ENCODE results near the gene MTPN. TPM values are rescaled to one million over a fixed set of nuclear protein-coding genes. Genes with fewer than 3 reads are reported as not detected.

The MTPN gene
- total RNA-seq, 4 donors from 2014 or later, result 66.3 to 94.6 (median 75.0) TPM

DNA sequence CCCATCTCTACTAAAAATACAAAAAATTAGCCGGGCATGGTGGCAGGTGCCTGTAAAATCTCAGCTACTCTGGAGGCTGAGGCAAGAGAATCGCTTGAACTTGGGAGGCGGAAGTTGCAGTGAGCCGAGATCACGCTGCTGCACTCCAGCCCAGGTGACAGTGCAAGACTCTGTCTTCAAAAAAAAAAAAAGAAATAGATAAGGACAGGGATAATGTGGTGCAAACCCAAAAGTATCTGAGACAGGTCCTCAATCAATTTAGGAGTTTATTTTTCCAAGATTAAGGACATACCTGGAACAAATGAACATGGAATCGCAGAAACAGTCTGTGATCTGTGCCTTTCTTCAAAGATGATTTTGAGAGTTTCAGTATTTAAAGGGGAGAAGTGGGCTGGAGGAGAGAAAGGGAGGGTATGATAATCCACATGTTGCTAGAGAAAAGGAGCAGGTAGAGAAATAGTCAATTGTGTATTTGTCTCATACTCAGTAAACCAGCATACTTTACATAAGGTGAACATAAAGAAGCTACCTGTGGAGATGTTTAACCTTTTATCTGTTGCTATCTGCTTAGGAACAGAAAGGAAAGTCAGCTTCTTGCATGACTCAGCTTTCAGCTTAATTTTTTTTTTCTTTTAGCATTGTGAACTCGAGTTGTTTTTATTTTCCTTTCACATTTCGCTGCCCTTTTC, 4.9 kb upstream of the MTPN start:
- H3K9me3 ChIP-seq, result no peaks in the 10 kb centered on the region
- H3K4me3 ChIP-seq, result no peak overlapping the region
- H3K4me1 ChIP-seq, result peaks cover 0 to 6% (median 2%) of the 10 kb centered on the region in 4 donors
- no peak for DNase-seq (ENCODE audit: low spot score in 2 of 2)
- WGBS, 2 donors, result 83% methylated on average over 8 of the region's 8 CpGs
- peak overlapping the region in 2 of 4 donors; percentile 28 to 46 for H3K27ac ChIP-seq
- H3K27me3 ChIP-seq, result no peaks in the 10 kb centered on the region
- TF ChIP-seq POLR2A (IDR thresholded peaks at IDR 0.05) (no peak), EP300 (IDR thresholded peaks at IDR 0.05) (no peak)
- TF ChIP-seq, protein P1, sequence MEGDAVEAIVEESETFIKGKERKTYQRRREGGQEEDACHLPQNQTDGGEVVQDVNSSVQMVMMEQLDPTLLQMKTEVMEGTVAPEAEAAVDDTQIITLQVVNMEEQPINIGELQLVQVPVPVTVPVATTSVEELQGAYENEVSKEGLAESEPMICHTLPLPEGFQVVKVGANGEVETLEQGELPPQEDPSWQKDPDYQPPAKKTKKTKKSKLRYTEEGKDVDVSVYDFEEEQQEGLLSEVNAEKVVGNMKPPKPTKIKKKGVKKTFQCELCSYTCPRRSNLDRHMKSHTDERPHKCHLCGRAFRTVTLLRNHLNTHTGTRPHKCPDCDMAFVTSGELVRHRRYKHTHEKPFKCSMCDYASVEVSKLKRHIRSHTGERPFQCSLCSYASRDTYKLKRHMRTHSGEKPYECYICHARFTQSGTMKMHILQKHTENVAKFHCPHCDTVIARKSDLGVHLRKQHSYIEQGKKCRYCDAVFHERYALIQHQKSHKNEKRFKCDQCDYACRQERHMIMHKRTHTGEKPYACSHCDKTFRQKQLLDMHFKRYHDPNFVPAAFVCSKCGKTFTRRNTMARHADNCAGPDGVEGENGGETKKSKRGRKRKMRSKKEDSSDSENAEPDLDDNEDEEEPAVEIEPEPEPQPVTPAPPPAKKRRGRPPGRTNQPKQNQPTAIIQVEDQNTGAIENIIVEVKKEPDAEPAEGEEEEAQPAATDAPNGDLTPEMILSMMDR (IDR thresholded peaks at IDR 0.05), result no peak
- no peaks in the 10 kb centered on the region for H3K36me3 ChIP-seq

DNA sequence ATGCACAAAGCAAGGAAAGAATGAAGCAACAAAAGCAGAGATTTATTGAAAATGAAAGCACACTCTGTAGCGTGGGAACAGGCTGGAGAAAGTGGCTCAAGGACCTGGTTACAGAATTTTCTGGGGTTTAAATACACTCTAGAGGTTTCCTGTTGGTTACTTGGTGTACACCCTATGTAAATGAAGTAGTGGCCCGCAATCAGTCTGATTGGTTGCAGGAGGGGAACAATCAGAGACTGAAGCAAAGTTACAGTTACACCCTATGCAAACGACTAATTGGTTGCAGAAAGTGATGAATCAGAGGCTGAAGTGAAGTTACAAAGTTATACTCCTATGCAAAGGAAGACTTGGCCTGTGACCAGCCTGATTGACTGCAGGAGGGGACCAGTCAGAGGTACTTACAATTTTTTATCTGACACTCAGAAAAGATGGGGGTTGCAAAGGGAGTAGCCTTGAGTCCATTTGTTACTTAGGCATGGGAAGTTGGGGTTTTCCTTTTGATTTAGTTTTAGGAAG, 3.6 kb upstream of the MTPN start:
- Histone ChIP-seq H3K36me3 (no peaks in the 10 kb centered on the region), H3K4me3 (peak overlapping the region in 2 of 4 donors; percentile 11), H3K27ac (peak overlapping the region in 3 of 4 donors; percentile 41 to 66 (median 56)), H3K4me1 (peaks cover 0 to 14% (median 8%) of the 10 kb centered on the region in 4 donors), H3K27me3 (no peaks in the 10 kb centered on the region), H3K9me3 (no peaks in the 10 kb centered on the region)
- whole genome bisulfite sequencing, 2 donors, result 59 to 64% methylated on average over 3 of the region's 3 CpGs
- TF ChIP-seq EP300 (IDR thresholded peaks at IDR 0.05) (no peak), POLR2A (IDR thresholded peaks at IDR 0.05) (no peak)
- TF ChIP-seq, protein P1 (IDR thresholded peaks at IDR 0.05), result no peak
- DNase-seq (ENCODE audit: low spot score in 2 of 2), result no peak

DNA sequence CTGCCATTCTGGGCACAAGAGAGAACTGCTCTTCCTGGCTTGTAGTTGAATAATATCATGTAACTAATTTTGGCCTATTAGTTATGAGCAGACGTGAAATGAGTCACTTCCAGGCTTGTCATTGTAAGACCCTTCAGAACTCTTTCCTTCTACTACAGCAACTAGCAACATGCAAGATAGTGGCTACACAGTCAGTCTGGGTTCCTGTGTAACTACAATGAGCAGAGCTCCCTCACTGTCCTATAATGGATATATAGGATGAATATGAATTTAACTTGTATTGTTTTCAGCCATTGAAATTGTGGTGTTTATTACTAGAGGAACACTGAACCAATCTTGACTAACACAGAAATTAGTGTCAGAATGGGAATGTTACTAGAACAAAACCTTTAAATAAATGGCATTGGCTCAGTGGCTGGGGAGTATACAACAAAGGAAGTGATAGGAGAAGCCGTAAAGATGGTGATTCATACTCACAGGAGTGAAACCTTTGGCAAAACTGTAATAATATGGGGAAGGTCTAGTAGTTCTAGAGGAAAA, 2.9 kb upstream of the MTPN start:
- peaks cover 0 to 20% (median 13%) of the 10 kb centered on the region in 4 donors for H3K4me1 ChIP-seq
- H3K9me3 ChIP-seq, result no peaks in the 10 kb centered on the region
- no peaks in the 10 kb centered on the region for H3K36me3 ChIP-seq
- 43 to 52% methylated on average over 2 of the region's 2 CpGs for WGBS, 2 donors
- no peak for DNase-seq (ENCODE audit: low spot score in 2 of 2)
- H3K27me3 ChIP-seq, result no peaks in the 10 kb centered on the region
- peak overlapping the region in 1 of 4 donors; percentile 11 for H3K4me3 ChIP-seq
- TF ChIP-seq POLR2A (IDR thresholded peaks at IDR 0.05) (no peak), EP300 (IDR thresholded peaks at IDR 0.05) (peak in 1 of 2 donors; percentile 19)
- TF ChIP-seq, protein P1 (IDR thresholded peaks at IDR 0.05), result no peak
- H3K27ac ChIP-seq, result peak overlapping the region in 3 of 4 donors; percentile 41 to 66 (median 56)

DNA sequence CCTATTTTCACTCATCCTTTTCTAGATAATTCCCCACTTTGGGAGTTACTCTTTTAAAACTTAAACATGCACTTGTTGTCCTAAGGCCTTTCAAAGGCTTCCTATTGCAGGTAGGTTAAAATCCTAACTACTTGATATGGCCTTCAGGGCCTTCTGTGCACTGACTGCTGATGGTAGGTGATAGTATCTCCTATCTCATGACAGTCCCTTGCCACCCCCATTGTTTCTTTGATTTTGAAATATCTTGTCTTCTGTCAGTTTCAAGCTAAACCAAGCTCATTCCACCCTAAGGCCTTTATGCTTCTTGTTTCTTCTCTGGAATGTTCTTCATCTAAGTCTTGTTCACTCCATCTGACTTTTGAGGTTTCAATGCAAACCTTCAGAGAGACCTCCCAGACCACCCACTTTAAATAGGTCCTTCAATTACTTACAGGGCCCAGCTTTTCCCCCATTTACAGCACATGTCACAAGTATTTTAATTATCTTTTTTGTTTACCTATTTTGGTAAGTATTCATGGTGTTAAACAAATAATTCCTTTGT, 2.4 kb upstream of the MTPN start:
- H3K27ac ChIP-seq, result peak overlapping the region in 2 of 4 donors; percentile 41 to 56

More for the DNA sequence above, 2.4 kb upstream of the MTPN start:
- Histone ChIP-seq H3K36me3 (no peaks in the 10 kb centered on the region), H3K9me3 (no peaks in the 10 kb centered on the region), H3K4me3 (no peak overlapping the region), H3K27me3 (no peaks in the 10 kb centered on the region), H3K4me1 (peaks cover 0 to 26% (median 15%) of the 10 kb centered on the region in 4 donors)
- no peak for DNase-seq (ENCODE audit: low spot score in 2 of 2)
- TF ChIP-seq EP300 (IDR thresholded peaks at IDR 0.05), result no peak
- TF ChIP-seq, protein P1 (IDR thresholded peaks at IDR 0.05), result no peak
- no peak for TF ChIP-seq POLR2A (IDR thresholded peaks at IDR 0.05)
